AG09309 (cell line): Measurements from ENCODE around the gene SIAH3.

Source experiments
- DNase-seq: peaks from one replicate; pipeline ENCODE4 v3.0.0-alpha.2; 2010; ENCODE audit warnings: low read depth
- H3K4me3 ChIP-seq: 2 replicates; pipeline ENCODE4 v1.5.1; 2011; ENCODE audit warnings: mild to moderate bottlenecking, low read depth, low read length, moderate library complexity; ENCODE audit not compliant: control insufficient read depth
- TF ChIP-seq, protein P1 (sequence below): IDR thresholded peaks from 2 replicates; pipeline ENCODE4 v1.5.1; 2011; ENCODE audit warnings: mild to moderate bottlenecking, low read depth, low read length, inconsistent platforms; ENCODE audit not compliant: insufficient read depth, control insufficient read depth; ENCODE audit errors: missing control alignments

SIAH3 gene

DNA sequence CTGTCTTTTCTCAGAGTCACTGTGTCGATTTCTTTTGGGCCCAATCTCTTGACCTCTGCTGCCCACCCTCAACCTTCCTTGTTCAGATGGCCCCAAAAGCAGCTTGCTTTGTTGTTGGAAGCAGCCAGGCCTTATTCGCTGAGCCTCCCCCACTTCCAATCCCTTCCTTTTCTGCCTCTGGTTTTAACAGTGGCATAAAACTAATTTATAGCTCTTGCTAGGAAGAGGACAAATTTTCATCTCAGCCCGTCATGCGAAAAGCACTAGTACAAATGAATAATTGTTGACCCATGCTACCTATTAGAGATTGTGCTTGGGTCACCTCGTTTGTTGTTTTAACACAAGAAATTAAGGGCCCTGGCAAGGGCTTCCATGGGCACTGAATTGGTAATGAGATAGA, 51.1 kb downstream of the SIAH3 start:
- DNase-seq, result no peak
- H3K4me3 ChIP-seq, result no peak overlapping the region
- TF ChIP-seq, protein P1, sequence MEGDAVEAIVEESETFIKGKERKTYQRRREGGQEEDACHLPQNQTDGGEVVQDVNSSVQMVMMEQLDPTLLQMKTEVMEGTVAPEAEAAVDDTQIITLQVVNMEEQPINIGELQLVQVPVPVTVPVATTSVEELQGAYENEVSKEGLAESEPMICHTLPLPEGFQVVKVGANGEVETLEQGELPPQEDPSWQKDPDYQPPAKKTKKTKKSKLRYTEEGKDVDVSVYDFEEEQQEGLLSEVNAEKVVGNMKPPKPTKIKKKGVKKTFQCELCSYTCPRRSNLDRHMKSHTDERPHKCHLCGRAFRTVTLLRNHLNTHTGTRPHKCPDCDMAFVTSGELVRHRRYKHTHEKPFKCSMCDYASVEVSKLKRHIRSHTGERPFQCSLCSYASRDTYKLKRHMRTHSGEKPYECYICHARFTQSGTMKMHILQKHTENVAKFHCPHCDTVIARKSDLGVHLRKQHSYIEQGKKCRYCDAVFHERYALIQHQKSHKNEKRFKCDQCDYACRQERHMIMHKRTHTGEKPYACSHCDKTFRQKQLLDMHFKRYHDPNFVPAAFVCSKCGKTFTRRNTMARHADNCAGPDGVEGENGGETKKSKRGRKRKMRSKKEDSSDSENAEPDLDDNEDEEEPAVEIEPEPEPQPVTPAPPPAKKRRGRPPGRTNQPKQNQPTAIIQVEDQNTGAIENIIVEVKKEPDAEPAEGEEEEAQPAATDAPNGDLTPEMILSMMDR, result no peak

DNA sequence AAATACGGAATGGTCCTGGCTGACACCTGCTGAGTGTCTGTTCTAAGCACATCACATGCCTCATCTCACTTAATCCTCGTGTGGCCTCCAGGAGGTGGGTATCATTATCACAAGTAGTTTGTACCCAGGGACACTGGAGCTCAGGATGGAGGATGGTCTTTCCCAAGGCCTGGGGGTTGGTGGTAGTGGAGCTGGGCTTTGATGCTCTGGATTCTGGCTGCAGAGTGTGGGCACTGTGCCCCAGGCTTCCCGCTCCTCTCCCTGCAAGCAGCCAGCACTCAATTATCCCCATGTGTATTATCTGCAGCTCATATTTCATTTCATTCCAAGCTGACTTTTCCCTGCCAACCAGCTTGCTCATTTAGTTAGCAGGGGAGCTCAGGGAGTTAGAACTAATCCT, 52.1 kb downstream of the SIAH3 start:
- TF ChIP-seq, protein P1, result no peak
- H3K4me3 ChIP-seq, result no peak overlapping the region
- DNase-seq, result no peak

- TF ChIP-seq, protein P1, result no peak
- no peak for DNase-seq
- no peak overlapping the region for H3K4me3 ChIP-seq
Observed at GRCh38 chr13:45798851-45799250, 52.7 kb downstream of the SIAH3 start.

- TF ChIP-seq, protein P1, result no peak
- no peak overlapping the region for H3K4me3 ChIP-seq
- DNase-seq, result no peak
Observed at GRCh38 chr13:45796426-45797235, 54.9 kb downstream of the SIAH3 start.

DNA sequence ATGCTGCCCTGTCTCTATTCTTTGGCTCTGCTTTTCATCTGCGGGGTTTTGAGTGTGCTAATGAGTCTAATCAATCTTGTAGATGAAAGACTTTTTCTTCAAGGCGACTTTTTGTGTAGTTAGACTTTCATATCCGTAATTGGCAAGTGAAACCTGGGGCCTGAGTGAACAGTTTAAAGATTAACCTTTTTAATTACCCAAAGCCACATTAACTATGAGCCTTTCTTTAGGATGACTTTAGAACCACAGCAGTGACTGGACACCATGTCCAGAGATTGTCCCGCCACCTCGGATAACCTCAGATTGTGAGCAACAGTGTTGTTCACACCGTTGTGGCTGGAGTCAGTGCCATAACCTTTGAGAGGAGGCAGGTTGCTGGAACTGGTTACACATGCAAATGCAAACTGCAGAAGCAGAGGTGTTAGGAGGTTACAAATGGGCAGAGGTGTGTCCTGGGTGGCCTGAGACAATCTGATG, 58.7 kb downstream of the SIAH3 start:
- DNase-seq, result no peak
- no peak overlapping the region for H3K4me3 ChIP-seq
- TF ChIP-seq, protein P1, result no peak

GRCh38 chr13:45788011-45788410, 63.5 kb downstream of the SIAH3 start:
- TF ChIP-seq, protein P1, result no peak
- DNase-seq, result no peak
- H3K4me3 ChIP-seq, result no peak overlapping the region

DNA sequence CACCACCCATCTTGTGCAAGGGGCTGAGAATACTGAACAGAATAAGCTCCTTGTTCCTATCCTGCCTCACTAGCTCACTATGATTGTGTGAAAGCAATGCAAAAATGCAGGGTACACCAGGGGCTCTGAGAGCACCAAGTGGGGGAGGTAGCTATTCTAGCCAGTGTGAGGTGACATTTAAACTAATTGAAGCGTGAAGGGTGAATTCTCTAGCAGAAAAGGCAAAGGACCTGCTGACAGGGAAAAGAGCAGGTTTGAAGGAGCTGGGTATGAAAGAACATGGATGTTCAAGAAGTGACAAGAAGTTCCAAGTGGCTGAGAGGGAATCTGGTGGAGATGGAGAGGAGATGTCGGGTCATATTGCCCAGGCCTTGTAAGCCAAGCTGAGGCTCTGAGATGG, 64.2 kb downstream of the SIAH3 start:
- TF ChIP-seq, protein P1, result no peak
- no peak for DNase-seq
- no peak overlapping the region for H3K4me3 ChIP-seq
